Erythroblast (primary cell): ENCODE data around the gene GBX2.

Source experiments
- GATA1 ChIP-seq: IDR thresholded peaks from 2 replicates; pipeline ENCODE4 v1.6.1; 2011; ENCODE audit warnings: low read depth, mild to moderate bottlenecking, control low read depth, low read length, moderate library complexity
- POLR2A ChIP-seq: IDR thresholded peaks from 2 replicates; pipeline ENCODE4 v1.6.1; 2011; ENCODE audit warnings: mild to moderate bottlenecking, low read length

DNA sequence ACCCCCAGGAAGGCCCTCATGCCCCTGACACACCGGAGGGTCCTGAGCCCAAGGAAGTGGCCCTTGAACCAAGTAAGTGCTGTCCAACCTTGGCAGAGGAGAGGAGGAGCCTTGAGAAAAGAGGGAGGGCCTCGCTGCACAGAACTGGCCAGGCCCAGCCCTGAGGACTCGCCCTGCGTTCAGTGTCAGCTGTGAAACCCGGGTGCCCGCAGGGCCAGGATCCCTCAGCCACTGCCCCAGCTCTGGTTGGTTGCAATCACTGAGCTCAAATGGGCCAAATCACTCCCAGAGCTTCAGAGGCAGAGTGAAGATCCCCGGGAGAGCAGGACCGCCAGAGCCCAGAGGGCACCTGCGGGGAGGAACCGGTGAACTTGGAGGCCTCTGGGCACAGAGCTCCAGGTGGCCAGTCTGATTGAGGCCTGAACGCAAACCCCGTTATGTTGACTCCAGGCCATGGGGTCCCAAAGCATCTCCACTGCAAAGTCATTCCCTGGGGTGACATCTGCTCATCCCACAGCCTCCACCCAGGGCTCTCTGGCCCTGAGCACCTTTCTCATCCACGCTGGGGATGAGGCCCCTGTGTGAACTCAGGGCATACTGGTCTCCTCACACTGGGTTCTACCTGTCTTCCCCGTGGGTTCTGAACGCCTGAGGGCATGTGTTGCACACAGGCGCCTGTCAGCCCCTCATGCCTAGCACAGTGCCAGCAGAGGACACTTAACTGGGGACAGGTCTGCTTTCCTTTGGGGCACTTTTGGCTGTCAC, 11.9 kb downstream of the GBX2 start:
- TF ChIP-seq POLR2A: no peak
- TF ChIP-seq GATA1: no peak
